ENCODE data around the gene VASH1.
A peak's percentile ranks its signal among the peaks of the same experiment; 100 is the strongest.

The VASH1 gene

DNA sequence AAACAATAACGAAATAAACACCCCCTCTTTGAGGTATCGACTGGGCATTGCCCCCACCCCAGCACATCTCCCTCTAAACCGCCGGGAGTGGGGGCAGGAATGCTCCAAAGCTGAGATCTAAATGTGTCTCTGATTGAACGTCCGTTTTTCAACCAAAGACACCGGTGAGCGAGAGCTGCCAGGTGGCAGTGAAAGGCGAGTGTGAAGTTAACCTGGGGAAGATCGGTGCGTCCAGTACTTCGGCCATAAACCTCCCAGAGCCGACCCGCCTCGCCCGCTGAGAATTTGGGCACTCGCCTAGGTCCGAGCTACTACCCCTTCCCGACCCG is 50.8 kb downstream of the VASH1 start:
- peak overlapping the region; percentile 59 for H3K27ac ChIP-seq (ENCODE audit: low read depth, low read length)
- no peaks in the 10 kb centered on the region for H3K27me3 ChIP-seq (ENCODE audit: control insufficient read depth, insufficient read depth, low read length)
- peaks cover 4% of the 10 kb centered on the region for H3K36me3 ChIP-seq (ENCODE audit: control insufficient read depth, insufficient read depth, low read length)
- no peaks in the 10 kb centered on the region for H3K4me1 ChIP-seq (ENCODE audit: control insufficient read depth, insufficient read depth, low read length)
- peak overlapping the region; percentile 45 for H3K9ac ChIP-seq (ENCODE audit: low read length)
- H3K4me3 ChIP-seq (ENCODE audit: low read length): peak overlapping the region; percentile 79

DNA sequence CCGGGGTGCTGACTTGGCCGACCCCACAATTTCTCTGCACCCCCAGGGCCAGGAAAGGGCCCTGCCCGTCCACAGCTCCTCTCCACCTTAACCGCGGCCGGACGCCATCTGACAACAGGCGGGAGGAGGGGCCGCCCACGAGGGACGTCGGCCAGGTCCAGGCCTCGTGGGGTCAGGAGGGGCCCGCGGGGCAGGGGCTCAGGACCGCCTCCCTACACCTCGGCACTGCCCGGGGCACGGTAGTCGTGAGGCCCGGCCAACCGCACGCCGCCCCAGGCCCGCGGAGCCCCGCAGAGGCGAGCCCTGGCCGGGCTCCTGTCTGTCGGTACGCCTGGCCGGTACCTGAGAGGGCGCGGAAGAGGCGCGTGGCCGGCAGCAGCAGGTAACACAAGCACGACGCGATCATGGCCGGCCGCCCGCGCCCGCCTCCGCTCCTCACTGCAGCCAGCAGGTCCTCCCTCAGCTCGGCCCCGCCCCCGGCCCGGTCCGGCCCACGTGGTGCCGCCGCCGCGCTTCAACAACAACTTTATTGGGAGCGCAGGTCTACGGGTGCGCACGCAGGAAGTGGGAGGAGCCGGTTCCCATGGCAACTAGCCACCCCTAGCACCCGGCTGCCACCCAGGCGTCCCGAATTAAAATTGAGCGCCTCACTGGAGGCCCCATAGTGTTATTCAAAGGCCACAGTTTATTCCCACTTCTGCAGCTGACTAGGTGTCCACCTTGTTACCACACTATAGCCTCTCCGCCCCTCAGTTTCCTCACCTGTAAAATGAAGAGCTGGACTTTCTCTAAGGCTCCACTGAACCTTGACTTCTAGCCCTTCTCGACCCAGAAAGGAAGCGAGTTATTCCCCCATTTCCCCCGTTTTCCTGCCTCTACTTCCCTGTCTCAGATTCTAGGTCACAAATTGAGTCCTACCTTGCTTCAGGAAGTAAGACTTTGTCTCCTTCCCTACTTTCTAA is 51.4 kb downstream of the VASH1 start, which contains the start of gene ANGEL1:
Gene ANGEL1, minus strand, starts transcription at position 461 of the 962 bp plus-strand sequence. Its CDS starts 55 bp downstream, at position 406.
- peak within 1 kb of the TSS; percentile 79 for H3K4me3 ChIP-seq (ENCODE audit: low read length)
- peak within 1 kb of the TSS; percentile 59 for H3K27ac ChIP-seq (ENCODE audit: low read depth, low read length)
- H3K27me3 ChIP-seq (ENCODE audit: control insufficient read depth, insufficient read depth, low read length): no peaks in the 10 kb centered on the region
- H3K36me3 ChIP-seq (ENCODE audit: control insufficient read depth, insufficient read depth, low read length): peaks cover 2% of the 10 kb centered on the region
- peak within 1 kb of the TSS; percentile 45 for H3K9ac ChIP-seq (ENCODE audit: low read length)
- no peaks in the 10 kb centered on the region for H3K4me1 ChIP-seq (ENCODE audit: control insufficient read depth, insufficient read depth, low read length)

GRCh38 chr14:76814726-76815645 is 53.7 kb downstream of the VASH1 start:
- no peaks in the 10 kb centered on the region for H3K27me3 ChIP-seq (ENCODE audit: control insufficient read depth, insufficient read depth, low read length)
- no peak overlapping the region for H3K9ac ChIP-seq (ENCODE audit: low read length)
- H3K27ac ChIP-seq (ENCODE audit: low read depth, low read length): no peak overlapping the region
- no peaks in the 10 kb centered on the region for H3K36me3 ChIP-seq (ENCODE audit: control insufficient read depth, insufficient read depth, low read length)
- H3K4me1 ChIP-seq (ENCODE audit: control insufficient read depth, insufficient read depth, low read length): no peaks in the 10 kb centered on the region
- no peak overlapping the region for H3K4me3 ChIP-seq (ENCODE audit: low read length)

DNA sequence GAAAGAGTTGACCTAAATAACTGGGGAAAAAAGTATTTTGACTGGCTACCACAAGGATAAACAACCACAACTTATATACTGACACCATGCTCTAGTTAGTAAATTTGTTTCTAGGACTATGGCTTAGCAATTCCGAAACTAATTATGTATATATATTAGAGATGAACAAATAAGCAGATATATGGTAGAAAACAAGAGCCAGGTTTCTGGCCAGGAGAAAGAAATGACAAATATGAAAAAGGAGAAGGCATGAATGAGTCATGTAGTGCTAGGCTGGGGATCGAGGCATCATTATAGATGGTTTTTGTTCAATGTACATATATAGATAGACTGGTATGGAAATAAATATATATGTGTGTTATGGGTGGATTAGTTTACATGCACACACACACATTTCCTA is 59.4 kb downstream of the VASH1 start:
- no peak overlapping the region for H3K9ac ChIP-seq (ENCODE audit: low read length)
- H3K27me3 ChIP-seq (ENCODE audit: control insufficient read depth, insufficient read depth, low read length): no peaks in the 10 kb centered on the region
- H3K27ac ChIP-seq (ENCODE audit: low read depth, low read length): no peak overlapping the region
- H3K36me3 ChIP-seq (ENCODE audit: control insufficient read depth, insufficient read depth, low read length): no peaks in the 10 kb centered on the region
- H3K4me1 ChIP-seq (ENCODE audit: control insufficient read depth, insufficient read depth, low read length): no peaks in the 10 kb centered on the region
- no peak overlapping the region for H3K4me3 ChIP-seq (ENCODE audit: low read length)

- Histone ChIP-seq H3K27ac (ENCODE audit: low read depth, low read length) (no peak within 1 kb of the TSS), H3K9ac (ENCODE audit: low read length) (no peak within 1 kb of the TSS), H3K4me1 (ENCODE audit: control insufficient read depth, insufficient read depth, low read length) (no peaks in the 10 kb centered on the region)
These were observed 64.9 kb downstream of the VASH1 start, which contains the start of gene LRRC74A for GRCh38 chr14:76826122-76826521. Gene LRRC74A (plus strand): TSS chr14:76826408. CDS start chr14:76826698, 290 bp downstream.

GRCh38 chr14:76827696-76828296 is 66.5 kb downstream of the VASH1 start:
- Histone ChIP-seq H3K27me3 (ENCODE audit: control insufficient read depth, insufficient read depth, low read length) (no peaks in the 10 kb centered on the region), H3K27ac (ENCODE audit: low read depth, low read length) (no peak overlapping the region), H3K36me3 (ENCODE audit: control insufficient read depth, insufficient read depth, low read length) (no peaks in the 10 kb centered on the region), H3K9ac (ENCODE audit: low read length) (no peak overlapping the region), H3K4me1 (ENCODE audit: control insufficient read depth, insufficient read depth, low read length) (no peaks in the 10 kb centered on the region), H3K4me3 (ENCODE audit: low read length) (peak overlapping the region; percentile 19)

More at GRCh38 chr14:76826122-76826521, 64.9 kb downstream of the VASH1 start, which contains the start of gene LRRC74A:
- Histone ChIP-seq H3K36me3 (ENCODE audit: control insufficient read depth, insufficient read depth, low read length) (no peaks in the 10 kb centered on the region), H3K27me3 (ENCODE audit: control insufficient read depth, insufficient read depth, low read length) (no peaks in the 10 kb centered on the region), H3K4me3 (ENCODE audit: low read length) (no peak within 1 kb of the TSS)

GRCh38 chr14:76828339-76829012 is 67.2 kb downstream of the VASH1 start:
- no peaks in the 10 kb centered on the region for H3K27me3 ChIP-seq (ENCODE audit: control insufficient read depth, insufficient read depth, low read length)
- no peak overlapping the region for H3K27ac ChIP-seq (ENCODE audit: low read depth, low read length)
- no peaks in the 10 kb centered on the region for H3K36me3 ChIP-seq (ENCODE audit: control insufficient read depth, insufficient read depth, low read length)
- H3K4me3 ChIP-seq (ENCODE audit: low read length): peak overlapping the region; percentile 12
- no peaks in the 10 kb centered on the region for H3K4me1 ChIP-seq (ENCODE audit: control insufficient read depth, insufficient read depth, low read length)
- H3K9ac ChIP-seq (ENCODE audit: low read length): no peak overlapping the region

DNA sequence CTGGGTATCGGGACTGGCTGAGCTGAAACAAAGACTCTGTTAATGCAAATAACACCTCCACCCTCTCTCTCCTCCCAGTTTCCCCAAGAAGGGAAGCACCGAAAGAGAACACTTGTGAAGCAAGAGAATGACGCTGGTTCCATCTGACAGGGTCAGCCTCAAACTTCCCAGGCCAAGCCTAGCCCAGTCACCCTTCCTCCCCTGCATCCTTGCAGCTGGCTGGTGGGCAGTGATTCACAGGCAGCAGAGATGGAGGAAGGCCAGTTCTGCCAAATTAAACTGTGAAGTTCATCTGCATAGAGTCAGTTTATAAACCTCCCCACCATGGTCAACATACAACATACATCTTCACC is 67.7 kb downstream of the VASH1 start:
- Histone ChIP-seq H3K4me1 (ENCODE audit: control insufficient read depth, insufficient read depth, low read length) (no peaks in the 10 kb centered on the region), H3K9ac (ENCODE audit: low read length) (no peak overlapping the region), H3K27ac (ENCODE audit: low read depth, low read length) (no peak overlapping the region), H3K4me3 (ENCODE audit: low read length) (no peak overlapping the region), H3K27me3 (ENCODE audit: control insufficient read depth, insufficient read depth, low read length) (no peaks in the 10 kb centered on the region), H3K36me3 (ENCODE audit: control insufficient read depth, insufficient read depth, low read length) (no peaks in the 10 kb centered on the region)

DNA sequence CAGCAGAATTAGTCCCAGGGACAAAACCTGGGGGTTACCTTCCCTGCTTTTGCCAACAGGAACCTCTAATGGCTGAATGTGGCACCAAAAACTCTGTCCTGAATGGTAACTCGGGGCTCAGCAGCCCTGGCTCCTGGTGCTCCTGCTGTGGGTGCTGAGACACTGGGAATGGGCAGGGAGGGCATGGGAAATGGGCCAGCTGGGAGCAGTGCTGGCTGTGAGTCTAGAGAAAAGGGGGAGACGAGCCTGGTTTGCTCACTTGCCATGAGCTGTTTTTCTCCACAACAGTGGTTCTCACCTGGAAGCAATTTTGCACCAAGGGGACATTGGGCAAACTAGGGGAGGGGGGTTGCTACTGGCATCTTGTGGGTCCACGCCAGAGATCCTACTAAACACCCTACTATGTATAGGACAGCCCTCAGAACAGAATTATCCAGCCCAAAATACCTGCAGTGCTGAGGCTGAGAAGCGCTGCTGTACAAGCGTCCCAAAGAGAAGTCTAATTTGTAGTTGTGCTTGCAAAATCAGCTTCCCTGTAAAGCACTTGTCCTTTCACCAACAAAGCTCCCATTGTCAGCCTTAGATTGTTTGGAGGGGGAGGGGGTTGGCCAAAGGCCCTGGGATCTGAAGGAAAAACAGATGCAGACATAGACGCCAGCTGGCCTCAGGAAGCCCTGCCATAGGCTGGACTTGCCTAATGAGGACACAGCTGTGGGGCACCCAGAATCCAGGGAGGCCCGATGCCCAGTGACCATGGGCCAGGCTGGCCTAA is 68.6 kb downstream of the VASH1 start:
- H3K4me3 ChIP-seq (ENCODE audit: low read length): no peak overlapping the region
- H3K27ac ChIP-seq (ENCODE audit: low read depth, low read length): no peak overlapping the region
- H3K36me3 ChIP-seq (ENCODE audit: control insufficient read depth, insufficient read depth, low read length): no peaks in the 10 kb centered on the region
- no peaks in the 10 kb centered on the region for H3K27me3 ChIP-seq (ENCODE audit: control insufficient read depth, insufficient read depth, low read length)
- no peak overlapping the region for H3K9ac ChIP-seq (ENCODE audit: low read length)
- no peaks in the 10 kb centered on the region for H3K4me1 ChIP-seq (ENCODE audit: control insufficient read depth, insufficient read depth, low read length)

DNA sequence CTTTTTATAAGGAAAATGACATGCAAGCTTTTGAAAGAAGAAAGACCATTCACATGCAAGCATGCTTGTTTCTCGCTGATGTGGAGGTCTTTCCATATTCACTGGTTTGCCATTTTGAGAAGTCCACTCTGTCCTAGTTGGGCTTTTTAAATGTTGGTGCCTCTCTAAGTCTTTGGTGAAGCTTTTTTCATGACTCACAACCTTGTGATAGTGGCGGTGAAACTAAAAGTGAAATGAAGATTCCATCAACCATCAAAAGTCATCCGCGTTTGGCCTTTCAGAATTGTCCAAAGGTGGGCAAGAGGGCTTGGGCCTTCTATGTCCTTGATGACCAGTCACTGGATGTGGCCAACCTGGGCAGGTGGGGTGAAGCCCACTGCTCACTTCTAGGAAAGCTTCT is 69.3 kb downstream of the VASH1 start:
- Histone ChIP-seq H3K36me3 (ENCODE audit: control insufficient read depth, insufficient read depth, low read length) (no peaks in the 10 kb centered on the region), H3K27ac (ENCODE audit: low read depth, low read length) (no peak overlapping the region), H3K27me3 (ENCODE audit: control insufficient read depth, insufficient read depth, low read length) (no peaks in the 10 kb centered on the region), H3K9ac (ENCODE audit: low read length) (no peak overlapping the region), H3K4me1 (ENCODE audit: control insufficient read depth, insufficient read depth, low read length) (no peaks in the 10 kb centered on the region), H3K4me3 (ENCODE audit: low read length) (no peak overlapping the region)

DNA sequence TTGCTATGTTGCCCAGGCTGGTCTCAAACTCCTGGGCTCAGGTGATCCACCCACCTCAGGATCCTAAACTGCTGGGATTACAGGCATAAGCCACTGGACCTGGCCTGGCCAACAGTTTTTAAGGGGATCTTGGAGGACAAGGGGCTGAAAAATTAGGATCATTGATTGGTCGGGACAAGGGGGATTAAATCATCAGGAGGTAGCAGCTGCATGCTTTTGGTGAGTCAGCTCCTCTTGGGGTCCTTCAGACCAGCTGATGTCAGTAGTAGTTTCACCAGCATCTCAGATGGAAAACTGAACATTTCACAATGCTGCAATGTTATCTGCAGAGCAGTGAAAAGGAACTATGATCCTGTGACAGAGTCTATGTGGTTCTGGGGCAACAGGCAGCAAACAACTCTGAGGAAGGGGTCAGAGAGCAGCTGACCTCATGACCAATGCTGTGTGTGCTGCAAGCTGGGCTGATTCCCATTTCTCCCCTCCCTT is 71.3 kb downstream of the VASH1 start:
- no peaks in the 10 kb centered on the region for H3K27me3 ChIP-seq (ENCODE audit: control insufficient read depth, insufficient read depth, low read length)
- no peaks in the 10 kb centered on the region for H3K36me3 ChIP-seq (ENCODE audit: control insufficient read depth, insufficient read depth, low read length)
- no peak overlapping the region for H3K9ac ChIP-seq (ENCODE audit: low read length)
- H3K4me3 ChIP-seq (ENCODE audit: low read length): no peak overlapping the region
- no peak overlapping the region for H3K27ac ChIP-seq (ENCODE audit: low read depth, low read length)
- no peaks in the 10 kb centered on the region for H3K4me1 ChIP-seq (ENCODE audit: control insufficient read depth, insufficient read depth, low read length)
